H1 (cell line): ENCODE results near the gene SAFB2. TPM values are rescaled to one million over a fixed set of nuclear protein-coding genes. Genes with fewer than 3 reads are reported as not detected.

Experiments
- CTCF ChIA-PET: fragments of 300-600 bp; sonication (Branson Sonifier 250); formaldehyde crosslinking; loops from one replicate; lab custom pipeline; 2021; ENCODE audit not compliant: partially characterized antibody; lab: Charles Lee
- POLR2A ChIA-PET: fragments of 300-600 bp; sonication (Branson Sonifier 250); formaldehyde crosslinking; loops from one replicate; lab custom pipeline; 2021; ENCODE audit warnings: inconsistent platforms; ENCODE audit not compliant: partially characterized antibody; lab: Charles Lee
- DNase-seq, 2 experiments: peaks; one replicate each; pipeline versions ENCODE4 v3.0.0 to v3.0.0-alpha.2; 2010 to 2022; ENCODE audit warnings: low spot score in 2 of 2, low read depth in 1 of 2, mixed read lengths in 1 of 2
- FAIRE-seq: peaks from 2 replicates; lab custom pipeline; 2011; peaks lifted over from hg19 to GRCh38; lab: Jason Lieb, UNC
- H2AFZ ChIP-seq: 2 replicates; pipeline ENCODE4 v1.8.1; 2012; ENCODE audit warnings: low read length, inconsistent platforms
- H2AK5ac ChIP-seq: 2 replicates; pipeline ENCODE4 v1.6.1; 2013; ENCODE audit warnings: low read depth, low read length
- H2BK120ac ChIP-seq: replicated peaks from 2 replicates; pipeline ENCODE3; 2013; ENCODE audit warnings: low read depth, low read length, inconsistent platforms
- H2BK12ac ChIP-seq: 2 replicates; pipeline ENCODE4 v1.6.1; 2013; ENCODE audit warnings: low read depth, low read length
- H2BK15ac ChIP-seq: 2 replicates; pipeline ENCODE4 v1.6.1; 2013; ENCODE audit warnings: low read length
- H2BK20ac ChIP-seq: 2 replicates; pipeline ENCODE4 v1.6.1; 2013; ENCODE audit warnings: low read length
- H2BK5ac ChIP-seq: 2 replicates; pipeline ENCODE4 v1.6.1; 2013; ENCODE audit warnings: low read depth, low read length
- H3K14ac ChIP-seq: 2 replicates; pipeline ENCODE4 v1.6.1; 2013; ENCODE audit warnings: inconsistent platforms; ENCODE audit not compliant: insufficient read length
- H3K18ac ChIP-seq: 2 replicates; pipeline ENCODE4 v1.6.1; 2013; ENCODE audit warnings: low read length; ENCODE audit errors: extremely low read depth
- H3K23ac ChIP-seq: 2 replicates; pipeline ENCODE4 v1.6.1; 2013; ENCODE audit warnings: inconsistent platforms; ENCODE audit not compliant: insufficient read length
- H3K23me2 ChIP-seq: 2 replicates; pipeline ENCODE4 v1.6.1; 2013; ENCODE audit warnings: low read depth, low read length
- H3K27ac ChIP-seq: 2 replicates; pipeline ENCODE4 v1.6.1; 2011; ENCODE audit warnings: low read depth, low read length, inconsistent platforms
- H3K27me3 ChIP-seq, 4 experiments: replicated peaks in 1 of 4; 1 replicate in 1 of 4; 2 replicates in 3 of 4; pipeline versions ENCODE4 v1.6.1 to v1.8.1; 2011 to 2013; ENCODE audit warnings: low read length in 3 of 4, mild to moderate bottlenecking in 3 of 4, inconsistent platforms in 2 of 4, mixed read lengths in 2 of 4, moderate library complexity in 1 of 4; ENCODE audit not compliant: control insufficient read depth in 3 of 4, insufficient read depth in 3 of 4; ENCODE audit errors: extremely low read depth in 1 of 4
- H3K36me3 ChIP-seq, 4 experiments: 2 replicates each; pipeline versions ENCODE4 v1.6.1 to v1.8.1; 2011 to 2013; ENCODE audit warnings: mild to moderate bottlenecking in 4 of 4, low read length in 3 of 4, moderate library complexity in 2 of 4, control low read depth in 1 of 4, inconsistent platforms in 1 of 4; ENCODE audit not compliant: insufficient read depth in 4 of 4, control insufficient read depth in 2 of 4
- H3K4ac ChIP-seq: replicated peaks from 2 replicates; pipeline ENCODE3; 2013; ENCODE audit warnings: low read length, low read depth, mixed read lengths, inconsistent platforms; ENCODE audit not compliant: insufficient read length
- H3K4me1 ChIP-seq, 4 experiments: replicated peaks in 1 of 4; 1 replicate in 1 of 4; 2 replicates in 3 of 4; pipeline versions ENCODE4 v1.6.1 to v1.8.1; 2011 to 2013; ENCODE audit warnings: low read length in 3 of 4, inconsistent platforms in 2 of 4, mixed read lengths in 1 of 4; ENCODE audit not compliant: insufficient read depth in 4 of 4, control insufficient read depth in 3 of 4
- H3K4me2 ChIP-seq, 2 experiments: 2 replicates each; pipeline versions ENCODE4 v1.6.1 to v1.8.1; 2011 to 2013; ENCODE audit warnings: low read depth in 2 of 2, low read length in 2 of 2, control low read depth in 1 of 2, inconsistent platforms in 1 of 2, mild to moderate bottlenecking in 1 of 2; ENCODE audit not compliant: insufficient read depth in 1 of 2
- H3K4me3 ChIP-seq, 4 experiments: fragments of 200-600, 300-600 bp in 1 of 4; sonication (generic), shearing (Covaris generic), sonication (Bioruptor Twin) in 1 of 4; 2 replicates each; pipeline versions ENCODE4 v1.5.1 to v1.8.1; 2011 to 2016; ENCODE audit warnings: low read length in 4 of 4, low read depth in 3 of 4, control low read depth in 2 of 4, inconsistent platforms in 2 of 4, mild to moderate bottlenecking in 2 of 4, mixed read lengths in 1 of 4, moderate library complexity in 1 of 4; ENCODE audit not compliant: insufficient read depth in 2 of 4; ENCODE audit errors: extremely low read depth in 1 of 4
- H3K56ac ChIP-seq: replicated peaks from 2 replicates; pipeline ENCODE3; 2013; ENCODE audit warnings: low read depth, mild to moderate bottlenecking, mixed read lengths, low read length, inconsistent platforms; ENCODE audit not compliant: insufficient read length
- H3K79me1 ChIP-seq: 2 replicates; pipeline ENCODE4 v1.6.1; 2013; ENCODE audit warnings: low read depth, low read length, control low read depth
- H3K79me2 ChIP-seq, 2 experiments: 2 replicates each; pipeline versions ENCODE4 v1.6.1 to v1.8.1; 2012 to 2013; ENCODE audit warnings: low read length in 2 of 2, mild to moderate bottlenecking in 2 of 2, inconsistent platforms in 1 of 2; ENCODE audit not compliant: insufficient read depth in 2 of 2, control insufficient read depth in 1 of 2
- H3K9ac ChIP-seq, 4 experiments: replicated peaks in 1 of 4; 1 replicate in 1 of 4; 2 replicates in 3 of 4; pipeline versions ENCODE4 v1.6.1 to v1.8.1; 2011 to 2013; ENCODE audit warnings: low read depth in 3 of 4, low read length in 3 of 4, control low read depth in 2 of 4, mild to moderate bottlenecking in 2 of 4, moderate library complexity in 2 of 4, inconsistent platforms in 1 of 4; ENCODE audit errors: extremely low read depth in 1 of 4
- H3K9me3 ChIP-seq, 2 experiments: 2 replicates each; pipeline versions ENCODE4 v1.6.1 to v1.8.1; 2012 to 2013; ENCODE audit warnings: mild to moderate bottlenecking in 2 of 2, moderate library complexity in 2 of 2, control low read depth in 1 of 2, inconsistent platforms in 1 of 2, low read depth in 1 of 2, low read length in 1 of 2, mixed read lengths in 1 of 2; ENCODE audit not compliant: insufficient read depth in 2 of 2
- H4K20me1 ChIP-seq, 2 experiments: replicated peaks in 1 of 2; 2 replicates each; pipeline versions ENCODE3 to v1.8.1; 2011 to 2013; ENCODE audit warnings: inconsistent platforms in 2 of 2, low read length in 2 of 2, mild to moderate bottlenecking in 1 of 2; ENCODE audit not compliant: insufficient read depth in 2 of 2, control insufficient read depth in 1 of 2
- H4K5ac ChIP-seq: 2 replicates; pipeline ENCODE4 v1.6.1; 2013; ENCODE audit warnings: low read length, low read depth, mixed read lengths, inconsistent platforms; ENCODE audit not compliant: insufficient read length
- H4K8ac ChIP-seq: 2 replicates; pipeline ENCODE4 v1.8.0; 2013; ENCODE audit warnings: mild to moderate bottlenecking, moderate library complexity, low read length, inconsistent platforms; ENCODE audit not compliant: insufficient read depth; ENCODE audit errors: extremely low read depth
- H4K91ac ChIP-seq: replicated peaks from 2 replicates; pipeline ENCODE3; 2013; ENCODE audit warnings: low read length, mixed read lengths, inconsistent platforms; ENCODE audit not compliant: insufficient read length
- CHD1 ChIP-seq: IDR thresholded peaks from 2 replicates; pipeline ENCODE4 v1.6.1; 2012; ENCODE audit warnings: low read depth, low read length, improper control_type of control experiment
- GTF2F1 ChIP-seq: IDR thresholded peaks from 2 replicates; pipeline ENCODE4 v1.6.1; 2012; ENCODE audit warnings: low read depth, low read length, improper control_type of control experiment, borderline replicate concordance
- HDAC2 ChIP-seq, 2 experiments: fragments of 300-600 bp in 1 of 2; sonication (generic) in 1 of 2; IDR thresholded peaks; 2 replicates each; pipeline ENCODE4 v1.6.1; 2011 to 2012; ENCODE audit warnings: low read depth in 2 of 2, low read length in 2 of 2, mild to moderate bottlenecking in 2 of 2, moderate library complexity in 2 of 2, borderline replicate concordance in 1 of 2, inconsistent platforms in 1 of 2
- RAD21 ChIP-seq, 2 experiments: IDR thresholded peaks in 1 of 2; conservative IDR thresholded peaks in 1 of 2; 2 replicates each; pipeline ENCODE4 v1.6.1; 2011; ENCODE audit warnings: low read depth in 2 of 2, low read length in 2 of 2, improper control_type of control experiment in 1 of 2, inconsistent platforms in 1 of 2, mild to moderate bottlenecking in 1 of 2, moderate library complexity in 1 of 2
- RBBP5 ChIP-seq: IDR thresholded peaks from 2 replicates; pipeline ENCODE4 v1.7.1; 2012; ENCODE audit warnings: low read depth, mild to moderate bottlenecking, inconsistent platforms, low read length, moderate library complexity, borderline replicate concordance
- SAP30 ChIP-seq: fragments of 300-600 bp; sonication (generic); IDR thresholded peaks from 2 replicates; pipeline ENCODE4 v1.7.1; 2012; ENCODE audit warnings: low read length, moderate library complexity, mild to moderate bottlenecking, inconsistent platforms; ENCODE audit not compliant: insufficient read depth, insufficient replicate concordance
- SP1 ChIP-seq: IDR thresholded peaks from 2 replicates; pipeline ENCODE4 v1.6.1; 2011; ENCODE audit warnings: low read depth, low read length
- ZNF274 ChIP-seq: IDR thresholded peaks from 2 replicates; pipeline ENCODE4 v1.7.0; 2012; ENCODE audit warnings: low read length, borderline replicate concordance; ENCODE audit errors: extremely low read depth
- WGBS, 2 experiments: shearing (Covaris generic) in 1 of 2; methylation state at CpG; one replicate each; pipeline versions ENCODE4 v1.1.6 to v1.1.7; 2013 to 2015; ENCODE audit warnings: low lambda C conversion rate in 2 of 2, mixed read lengths in 2 of 2, inconsistent platforms in 1 of 2, low coverage in 1 of 2, missing lambda C conversion rate in 1 of 2; ENCODE audit not compliant: insufficient replicate concordance in 2 of 2, insufficient coverage in 1 of 2, insufficient read length in 1 of 2; ENCODE audit errors: extremely low coverage in 1 of 2, missing lambda C conversion rate in 1 of 2; 5-methylcytosine and 5-hydroxymethylcytosine counted together
- polyA plus RNA-seq, 7 experiments: library from polyadenylated mRNA; depleted of rRNA in 3 of 7; stranded (reverse) in 5 of 7; unstranded in 2 of 7; fragments of >200 nt in 5 of 7; fragments of 200-250 nt in 2 of 7; gene quantifications; 1 replicate in 5 of 7; 2 replicates in 1 of 7; 4 replicates in 1 of 7; pipeline versions ENCODE4 v1.2.1 to v1.2.3, GENCODE V29; 2011 to 2013; ENCODE audit warnings: missing spikeins in 2 of 7, mixed read lengths in 2 of 7
- total RNA-seq: library from RNA; stranded (reverse); fragmentation: NEBNext Ultra II Directional; extraction: Animal tissue kit (Norgen Biotek cat#: 25700); gene quantifications from 2 replicates; pipeline ENCODE4 v1.2.1, GENCODE V29; 2021

The SAFB2 gene
- total and polyA plus RNA-seq, 2 of the 8 experiments (the other 6 are each of a cell fraction or from before 2014, with no cell fraction given): 14.8 to 63.8 TPM

GRCh38 chr19:5663904-5664303 lies 41.3 kb upstream of the SAFB2 start:
- POLR2A ChIA-PET: interaction anchor here (1.7 to 1.8 kb wide), 2 partner anchors 19 to 30 kb away, joined by 3 to 4 read pairs; no protein-coding TSS in a partner anchor
- Histone ChIP-seq H3K4me2 (no peak overlapping the region), H2AK5ac (no peak overlapping the region)
- TF ChIP-seq ZNF274 (no peak), SAP30 (no peak), GTF2F1 (no peak), RBBP5 (no peak), CHD1 (no peak), RAD21 (IDR thresholded peaks at IDR 0.05 in 1 of 2, conservative IDR thresholded peaks at IDR 0.05 in 1 of 2; ENCODE audit: low read depth in 2 of 2, low read length in 2 of 2) (no peak), SP1 (no peak), HDAC2 (IDR thresholded peaks at IDR 0.05; ENCODE audit: borderline replicate concordance in 1 of 2, low read depth in 2 of 2, low read length in 2 of 2) (no peak)

More at GRCh38 chr19:5663904-5664303, 41.3 kb upstream of the SAFB2 start:
- no peak overlapping the region for H3K14ac ChIP-seq
- no peak overlapping the region for H2BK5ac ChIP-seq
- H3K79me1 ChIP-seq: peaks cover 3% of the 10 kb centered on the region; the same call in 1 of the 2 replicates
- H3K56ac ChIP-seq: no peak overlapping the region
- H3K18ac ChIP-seq: no peak overlapping the region
- no peak overlapping the region for H3K9ac ChIP-seq
- H2AFZ ChIP-seq: no peak overlapping the region
- peaks cover 3 to 12% of the 10 kb centered on the region in 2 experiments for H4K20me1 ChIP-seq
- H3K23me2 ChIP-seq: no peaks in the 10 kb centered on the region
- no peak overlapping the region for H2BK120ac ChIP-seq
- no peak overlapping the region for H4K8ac ChIP-seq
- H3K36me3 ChIP-seq: peaks cover 41 to 90% (median 66%) of the 10 kb centered on the region in 4 experiments
- H3K27ac ChIP-seq: no peak overlapping the region
- no peak overlapping the region for H3K4me3 ChIP-seq
- WGBS, 2 experiments: 91% methylated on average over 17 of the region's 17 CpGs; no CpG with 5 or more reads in 1 of the 2 experiments
- H3K4me1 ChIP-seq: peaks cover 0 to 9% (median 5%) of the 10 kb centered on the region in 4 experiments; a peak in 5 of 7 replicates
- no peak for DNase-seq
- H4K91ac ChIP-seq: no peak overlapping the region
- H2BK15ac ChIP-seq: no peak overlapping the region
- H3K4ac ChIP-seq: no peak overlapping the region
- H3K9me3 ChIP-seq: no peaks in the 10 kb centered on the region
- no peak overlapping the region for H3K23ac ChIP-seq
- FAIRE-seq: no peak
- no peaks in the 10 kb centered on the region for H3K79me2 ChIP-seq
- no peak overlapping the region for H4K5ac ChIP-seq
- H2BK12ac ChIP-seq: no peak overlapping the region
- CTCF ChIA-PET: no interaction called here
- H2BK20ac ChIP-seq: no peak overlapping the region
- no peaks in the 10 kb centered on the region for H3K27me3 ChIP-seq
